ENCODE measurements around the gene EDA.

DNA sequence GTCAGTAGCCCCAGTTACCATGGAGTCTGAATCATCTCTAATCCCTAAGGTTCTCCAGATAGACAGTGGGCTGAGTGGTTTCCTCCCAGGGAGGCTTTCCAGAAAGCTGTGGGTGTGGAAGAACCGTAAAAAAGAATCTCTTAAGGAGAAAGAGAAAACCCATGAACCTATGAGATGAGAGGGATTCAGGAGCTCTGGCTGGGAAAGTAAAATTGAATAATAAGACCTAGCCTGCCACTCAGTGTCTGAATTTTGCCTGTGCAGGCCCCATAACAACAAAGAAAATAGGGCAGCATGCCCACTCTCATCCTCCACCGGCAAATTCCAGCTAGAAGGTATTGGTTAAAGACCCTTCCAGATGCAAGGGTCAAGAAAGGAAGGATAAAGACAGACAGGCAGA, 416.9 kb downstream of the EDA start:
- TF ChIP-seq CTCF (IDR thresholded peaks at IDR 0.05) (no peak), ZFX (IDR thresholded peaks at IDR 0.05; ENCODE audit: borderline replicate concordance) (no peak)
